Kidney (tissue), 14 donors: ENCODE results near the gene PARN. TPM values are rescaled to one million over a fixed set of nuclear protein-coding genes. Genes with fewer than 3 reads are reported as not detected.

Experiments used
- DNase-seq, 5 donors: peaks; one replicate each; pipeline ENCODE4 v3.0.0-alpha.2; 2013 to 2020
- FAIRE-seq: peaks from 2 replicates; lab custom pipeline; 2012; peaks lifted over from hg19 to GRCh38; lab: Jason Lieb, UNC
- H3K27ac ChIP-seq, 2 donors: one replicate each; pipeline ENCODE4 v1.7.0; 2013; ENCODE audit warnings: low read depth in 2 of 2, low read length in 2 of 2, inconsistent platforms in 1 of 2
- H3K27me3 ChIP-seq: one replicate; pipeline ENCODE4 v1.7.1; 2013; ENCODE audit warnings: low read length, inconsistent platforms; ENCODE audit not compliant: control insufficient read depth, insufficient read depth
- H3K36me3 ChIP-seq, 3 donors: one replicate each; pipeline versions ENCODE4 v1.7.0 to v1.7.1; 2013; ENCODE audit warnings: low read length in 3 of 3, control low read depth in 1 of 3, inconsistent platforms in 1 of 3; ENCODE audit not compliant: insufficient read depth in 3 of 3, control insufficient read depth in 2 of 3
- H3K4me1 ChIP-seq, 3 donors: one replicate each; pipeline versions ENCODE4 v1.7.0 to v1.7.1; 2013; ENCODE audit warnings: low read length in 3 of 3, inconsistent platforms in 1 of 3, low read depth in 1 of 3; ENCODE audit not compliant: control insufficient read depth in 2 of 3, insufficient read depth in 2 of 3
- H3K4me3 ChIP-seq, 3 donors: one replicate each; pipeline versions ENCODE4 v1.7.0 to v1.8.1; 2013; ENCODE audit warnings: low read length in 3 of 3, control low read depth in 1 of 3, inconsistent platforms in 1 of 3
- H3K9ac ChIP-seq, 3 donors: one replicate each; pipeline versions ENCODE4 v1.7.0 to v1.7.1; 2013; ENCODE audit warnings: low read length in 3 of 3, control low read depth in 1 of 3, inconsistent platforms in 1 of 3
- H3K9me3 ChIP-seq, 3 donors: one replicate each; pipeline versions ENCODE4 v1.7.0 to v1.7.1; 2013; ENCODE audit warnings: low read length in 3 of 3, control low read depth in 1 of 3, inconsistent platforms in 1 of 3; ENCODE audit not compliant: control insufficient read depth in 2 of 3, insufficient read depth in 1 of 3
- CTCF ChIP-seq: IDR thresholded peaks from 3 replicates; pipeline ENCODE4 v1.5.1; 2012; ENCODE audit warnings: mild to moderate bottlenecking, moderate library complexity, borderline replicate concordance; ENCODE audit not compliant: insufficient read depth; ENCODE audit errors: extremely low read depth
- intact Hi-C: fragments of 100-400 bp; cut with DNase I; formaldehyde crosslinking; loops from one replicate; pipeline ENCODE4 v1.11.1; 2022
- polyA plus RNA-seq: library from polyadenylated mRNA; stranded (reverse); fragments of 350-450 nt; fragmentation: Illumina TruSeq; extraction: RNeasy Lipid Tissue Mini Kit (QIAGEN cat#74804); gene quantifications from one replicate; pipeline ENCODE4 v1.2.3, GENCODE V29; 2014; ENCODE audit warnings: low read depth, low replicate concordance; ENCODE audit not compliant: insufficient read depth
- total RNA-seq: library from RNA; stranded (reverse); fragmentation: NEBNext Ultra II Directional; extraction: Animal tissue kit (Norgen Biotek cat#: 25700); gene quantifications from one replicate; pipeline ENCODE4 v1.2.1, GENCODE V29; 2021
- donor health status: control.
- donor health status: control.
- donor health status: control.
- donor health status: control.
- donor health status: control.
- donor health status: DM: yes; HTN: yes; CAD: no.
- donor health status: Normal renal cell carcinoma (clear cell type).

The PARN gene
- total and polyA plus RNA-seq, 2 donors from 2014 or later = 17.3 to 32.5 TPM

GRCh38 chr16:14658063-14658462 is 28.0 kb upstream of the PARN start:
- no peak overlapping the region for H3K27ac ChIP-seq
- intact Hi-C loops = no loop called here
- no peaks in the 10 kb centered on the region for H3K9me3 ChIP-seq
- TF ChIP-seq CTCF = no peak
- H3K36me3 ChIP-seq = peaks cover 4 to 22% (median 19%) of the 10 kb centered on the region in 3 donors
- H3K4me3 ChIP-seq = no peak overlapping the region
- DNase-seq (no peak), FAIRE-seq (no peak)
- H3K4me1 ChIP-seq = no peaks in the 10 kb centered on the region
- no peaks in the 10 kb centered on the region for H3K27me3 ChIP-seq
- H3K9ac ChIP-seq = no peak overlapping the region

- peaks cover 0 to 39% (median 10%) of the 10 kb centered on the region in 3 donors for H3K36me3 ChIP-seq
- no peaks in the 10 kb centered on the region for H3K27me3 ChIP-seq
- intact Hi-C loops = no loop called here
- no peaks in the 10 kb centered on the region for H3K4me1 ChIP-seq
- H3K4me3 ChIP-seq = no peak overlapping the region
- FAIRE-seq (no peak), DNase-seq (no peak)
- no peak for TF ChIP-seq CTCF
- no peak overlapping the region for H3K27ac ChIP-seq
- H3K9me3 ChIP-seq = no peaks in the 10 kb centered on the region
- no peak overlapping the region for H3K9ac ChIP-seq
Observed at GRCh38 chr16:14652726-14653125, 22.7 kb upstream of the PARN start.

DNA sequence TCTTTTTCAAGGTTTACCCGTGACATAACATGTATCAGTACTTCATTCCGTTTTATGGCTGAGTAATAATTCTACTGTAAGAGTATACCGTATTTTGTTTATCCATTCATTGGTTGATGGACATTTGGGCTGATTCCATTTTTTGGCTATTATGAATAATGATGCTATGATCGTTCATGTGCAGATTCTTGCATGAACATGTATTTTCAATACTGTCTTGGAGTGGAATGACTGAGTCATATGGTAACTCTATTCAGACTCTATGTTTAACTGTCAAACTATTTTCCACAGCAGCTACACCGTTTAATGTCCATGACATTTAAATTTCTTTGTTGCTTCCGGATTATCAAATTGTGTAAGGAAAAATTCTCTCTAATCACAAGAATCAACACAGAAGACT is 20.6 kb upstream of the PARN start:
- H3K27ac ChIP-seq = no peak overlapping the region
- DNase-seq (no peak), FAIRE-seq (no peak)
- H3K36me3 ChIP-seq = peaks cover 0 to 44% (median 5%) of the 10 kb centered on the region in 3 donors
- no peaks in the 10 kb centered on the region for H3K9me3 ChIP-seq
- no peak for TF ChIP-seq CTCF
- no peaks in the 10 kb centered on the region for H3K4me1 ChIP-seq
- intact Hi-C loops = no loop called here
- no peak overlapping the region for H3K4me3 ChIP-seq
- H3K9ac ChIP-seq = no peak overlapping the region
- no peaks in the 10 kb centered on the region for H3K27me3 ChIP-seq

GRCh38 chr16:14649816-14650215 is 19.8 kb upstream of the PARN start:
- Histone ChIP-seq H3K27me3 (no peaks in the 10 kb centered on the region), H3K27ac (no peak overlapping the region), H3K9ac (no peak overlapping the region), H3K4me3 (no peak overlapping the region), H3K9me3 (no peaks in the 10 kb centered on the region), H3K36me3 (peaks cover 0 to 50% (median 10%) of the 10 kb centered on the region in 3 donors), H3K4me1 (no peaks in the 10 kb centered on the region)
- no peak for FAIRE-seq
- intact Hi-C loops = no loop called here
- DNase-seq = no peak
- no peak for TF ChIP-seq CTCF
